Epithelial cell of proximal tubule (primary cell): ENCODE measurements around the gene KIF26B. TPM values are rescaled to one million over a fixed set of nuclear protein-coding genes. Genes with fewer than 3 reads are reported as not detected.

Source experiments
- DNase-seq: peaks from one replicate; pipeline ENCODE4 v3.0.0-alpha.2; 2011; ENCODE audit warnings: low read depth
- H3K4me3 ChIP-seq: 2 replicates; pipeline ENCODE4 v1.5.1; 2011; ENCODE audit warnings: low read depth, mild to moderate bottlenecking, low read length
- total RNA-seq: library from RNA; depleted of rRNA; stranded (reverse); fragments of >200 nt; gene quantifications from 2 replicates; pipeline ENCODE4 v1.2.3, GENCODE V29; 2015
- TF ChIP-seq, protein P1 (sequence below): conservative IDR thresholded peaks from 2 replicates; pipeline ENCODE4 v1.5.1; 2012; ENCODE audit warnings: low read depth, mild to moderate bottlenecking, low read length

KIF26B gene
- total RNA-seq, 1 donor from 2014 or later = 2.8 TPM

DNA sequence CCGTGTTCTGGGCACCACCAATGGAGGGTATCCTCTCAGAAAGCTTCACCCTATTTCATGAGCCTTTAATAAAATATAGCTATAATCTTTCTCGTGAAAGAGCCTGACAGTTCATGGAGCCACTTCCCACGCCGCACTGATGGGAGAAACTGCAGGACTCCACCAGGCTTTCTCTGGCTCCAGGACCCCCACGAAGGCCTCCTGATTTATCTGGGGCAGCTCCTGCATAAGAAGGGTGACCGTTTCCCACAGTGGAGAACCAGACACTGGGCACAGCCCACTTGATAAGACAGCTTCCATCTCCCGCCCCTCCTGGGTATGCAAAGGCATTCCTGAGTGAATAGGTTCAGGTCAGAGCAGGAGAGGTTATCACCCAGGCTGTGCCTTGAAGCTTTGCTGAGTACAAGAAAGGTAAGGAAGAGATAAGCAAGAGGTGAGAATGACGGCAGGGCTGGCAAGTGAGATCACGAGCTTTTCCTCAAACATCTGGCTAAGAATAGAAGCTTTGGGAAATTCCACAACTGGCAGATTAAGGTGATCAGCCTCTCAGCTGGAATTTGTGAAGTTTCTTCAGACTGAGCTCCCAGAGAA is 499.8 kb downstream of the KIF26B start:
- TF ChIP-seq, protein P1, sequence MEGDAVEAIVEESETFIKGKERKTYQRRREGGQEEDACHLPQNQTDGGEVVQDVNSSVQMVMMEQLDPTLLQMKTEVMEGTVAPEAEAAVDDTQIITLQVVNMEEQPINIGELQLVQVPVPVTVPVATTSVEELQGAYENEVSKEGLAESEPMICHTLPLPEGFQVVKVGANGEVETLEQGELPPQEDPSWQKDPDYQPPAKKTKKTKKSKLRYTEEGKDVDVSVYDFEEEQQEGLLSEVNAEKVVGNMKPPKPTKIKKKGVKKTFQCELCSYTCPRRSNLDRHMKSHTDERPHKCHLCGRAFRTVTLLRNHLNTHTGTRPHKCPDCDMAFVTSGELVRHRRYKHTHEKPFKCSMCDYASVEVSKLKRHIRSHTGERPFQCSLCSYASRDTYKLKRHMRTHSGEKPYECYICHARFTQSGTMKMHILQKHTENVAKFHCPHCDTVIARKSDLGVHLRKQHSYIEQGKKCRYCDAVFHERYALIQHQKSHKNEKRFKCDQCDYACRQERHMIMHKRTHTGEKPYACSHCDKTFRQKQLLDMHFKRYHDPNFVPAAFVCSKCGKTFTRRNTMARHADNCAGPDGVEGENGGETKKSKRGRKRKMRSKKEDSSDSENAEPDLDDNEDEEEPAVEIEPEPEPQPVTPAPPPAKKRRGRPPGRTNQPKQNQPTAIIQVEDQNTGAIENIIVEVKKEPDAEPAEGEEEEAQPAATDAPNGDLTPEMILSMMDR = no peak
- no peak overlapping the region for H3K4me3 ChIP-seq
- DNase-seq = no peak

DNA sequence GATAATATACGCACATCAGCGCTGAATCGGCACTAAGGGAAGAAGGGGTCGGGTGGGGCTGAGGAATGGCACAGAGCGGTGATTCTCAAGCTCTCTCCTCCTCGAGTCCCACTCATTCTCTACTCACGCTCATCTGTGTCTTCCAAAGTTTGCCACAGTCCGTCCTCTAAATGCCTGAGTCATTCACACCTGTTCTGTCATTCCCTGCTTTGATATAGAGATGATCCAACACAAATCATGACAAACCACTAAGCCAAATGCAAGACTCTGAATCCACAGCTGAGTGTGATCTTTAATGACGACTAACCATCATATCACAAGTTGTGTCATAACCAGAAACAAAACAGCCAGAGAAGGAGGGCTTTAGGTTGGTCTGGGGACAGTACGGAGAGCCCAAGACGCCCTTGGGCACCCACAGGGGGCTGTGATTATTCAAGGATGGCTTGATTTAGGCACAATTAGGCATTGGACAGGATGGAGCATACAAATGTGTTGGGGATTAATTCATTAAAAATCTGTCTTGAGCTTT is 501.5 kb downstream of the KIF26B start:
- no peak overlapping the region for H3K4me3 ChIP-seq
- TF ChIP-seq, protein P1 = no peak
- no peak for DNase-seq

DNA sequence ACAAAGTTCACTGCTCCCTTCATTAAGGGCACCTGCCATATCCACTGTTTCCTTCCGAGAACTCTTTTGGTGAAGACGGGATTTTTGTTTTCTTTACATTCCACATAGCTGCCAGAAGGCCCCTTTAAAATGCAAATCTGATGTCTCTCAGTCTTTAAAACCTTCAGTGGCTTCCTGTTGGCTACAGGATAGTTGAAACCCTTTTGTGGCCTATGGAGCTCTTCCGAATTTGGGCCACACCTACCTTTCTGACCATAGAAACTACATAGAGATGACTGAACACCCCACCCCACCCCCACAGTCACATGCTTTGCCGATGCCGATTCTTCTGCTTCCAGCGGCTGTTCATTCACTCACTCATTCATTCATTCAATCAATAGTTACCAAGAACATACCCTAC is 502.6 kb downstream of the KIF26B start:
- no peak overlapping the region for H3K4me3 ChIP-seq
- TF ChIP-seq, protein P1 = no peak
- no peak for DNase-seq

DNA sequence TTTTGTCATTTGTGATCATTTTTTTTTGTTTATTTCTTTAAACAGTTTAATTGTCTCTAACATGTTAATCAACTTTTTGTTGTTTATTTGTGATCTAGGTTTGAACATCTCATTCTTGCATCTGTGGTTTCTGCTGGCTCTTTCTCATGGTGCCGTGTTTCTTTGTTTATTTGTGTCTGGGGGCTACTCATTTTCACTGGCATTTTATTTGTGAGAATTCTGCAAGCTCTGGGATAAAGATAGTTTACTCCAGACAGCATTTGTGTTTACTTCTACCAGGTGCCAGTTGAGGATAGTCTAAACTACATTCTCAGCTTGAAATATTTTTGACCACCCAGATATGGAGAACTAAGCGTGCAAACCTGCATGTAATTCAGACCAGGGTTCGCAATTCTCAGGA is 508.6 kb downstream of the KIF26B start:
- H3K4me3 ChIP-seq = no peak overlapping the region
- DNase-seq = no peak
- TF ChIP-seq, protein P1 = no peak

DNA sequence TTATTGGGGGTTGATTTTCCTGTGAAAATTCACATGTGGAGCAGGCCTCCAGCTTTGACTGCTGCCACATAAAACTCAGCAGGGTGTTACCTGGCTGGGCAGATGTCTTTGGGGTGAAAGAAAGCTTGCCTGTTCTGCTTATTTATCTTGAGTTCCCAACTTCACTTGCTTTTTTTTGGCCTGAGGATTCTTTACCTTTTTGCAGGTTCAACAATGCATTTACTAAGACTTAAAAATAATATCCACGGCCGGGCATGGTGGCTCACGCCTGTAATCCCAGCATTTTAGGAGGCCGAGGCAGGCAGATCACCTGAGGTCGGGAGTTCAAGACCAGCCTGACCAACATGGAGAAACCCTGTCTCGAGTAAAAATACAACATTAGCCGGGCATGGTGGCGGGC is 509.1 kb downstream of the KIF26B start:
- H3K4me3 ChIP-seq = no peak overlapping the region
- no peak for DNase-seq
- TF ChIP-seq, protein P1 = no peak

DNA sequence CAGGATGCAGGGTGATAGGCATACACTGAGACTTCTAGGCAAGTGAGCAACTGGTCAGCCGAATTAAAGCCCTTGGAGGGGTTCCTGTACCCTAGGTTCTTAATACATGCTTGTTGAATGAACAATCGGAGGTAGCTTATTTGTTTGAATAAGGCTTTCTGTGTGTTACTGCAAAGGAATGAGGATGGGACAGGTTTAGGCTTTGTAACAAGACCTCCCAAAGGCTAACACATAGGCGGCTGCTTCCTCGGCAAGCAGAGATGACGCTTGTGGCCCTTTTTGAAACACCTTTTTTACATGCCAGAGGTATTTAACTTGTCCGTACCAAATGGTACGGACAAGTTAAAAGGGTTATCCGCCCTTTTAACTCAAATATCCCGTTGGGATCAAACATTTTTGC is 511.6 kb downstream of the KIF26B start:
- no peak overlapping the region for H3K4me3 ChIP-seq
- no peak for DNase-seq
- TF ChIP-seq, protein P1 = no peak

DNA sequence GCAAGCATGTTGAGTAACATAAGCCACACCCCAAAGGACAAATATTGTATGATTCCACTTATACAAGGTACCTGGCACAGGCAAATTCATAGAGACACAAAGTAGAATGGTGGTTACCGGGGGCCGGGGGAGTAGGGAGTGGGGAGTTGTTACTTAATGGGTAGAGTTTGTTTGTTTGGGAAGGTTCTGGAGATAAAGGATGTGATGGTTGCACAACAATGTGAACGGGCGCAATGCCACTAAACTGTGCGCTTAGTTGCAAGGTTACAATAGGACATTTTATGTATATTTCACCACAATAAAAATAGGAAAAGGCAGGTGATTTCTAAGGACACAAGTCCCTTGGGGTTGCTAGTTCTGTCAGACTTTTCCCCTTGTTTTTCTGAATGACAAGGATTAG is 516.6 kb downstream of the KIF26B start:
- TF ChIP-seq, protein P1 = no peak
- H3K4me3 ChIP-seq = no peak overlapping the region
- no peak for DNase-seq
